ENCODE data around the gene C3orf52. TPM values are rescaled to one million over a fixed set of nuclear protein-coding genes. Genes with fewer than 3 reads are reported as not detected.

Gene C3orf52
- total and polyA plus RNA-seq, 5 donors from 2014 or later: 0.13 to 0.67 (median 0.44) TPM

- peaks cover 0 to 10% (median 0%) of the 10 kb centered on the region in 7 donors for H3K9me3 Mint-ChIP-seq
Measured at GRCh38 chr3:112074616-112075497, 11.3 kb upstream of the C3orf52 start.

GRCh38 chr3:112078125-112079083 is 7.8 kb upstream of the C3orf52 start:
- Mint-ChIP-seq H3K4me1 (peaks cover 3 to 21% (median 9%) of the 10 kb centered on the region in 4 donors), H3K9me3 (peaks cover 0 to 3% (median 0%) of the 10 kb centered on the region in 7 donors), H3K27me3 (peaks cover 12% of the 10 kb centered on the region), H3K27ac (no peak overlapping the region), H3K4me3 (no peak overlapping the region), H3K36me3 (peaks cover 3% of the 10 kb centered on the region)
- no peak for DNase-seq
- Histone ChIP-seq H3K4me3 (ENCODE audit: low read depth, low read length) (no peak overlapping the region), H3K27me3 (ENCODE audit: control insufficient read depth, insufficient read depth, low read length) (peaks cover 2% of the 10 kb centered on the region), H3K9me3 (ENCODE audit: control insufficient read depth in 2 of 2, low read length in 2 of 2) (no peaks in the 10 kb centered on the region), H3K4me1 (ENCODE audit: control insufficient read depth, insufficient read depth, low read length, poor library complexity, severe bottlenecking) (no peaks in the 10 kb centered on the region), H3K27ac (ENCODE audit: insufficient read depth, low read length, poor library complexity, severe bottlenecking) (no peak overlapping the region), H3K36me3 (ENCODE audit: control insufficient read depth, insufficient read depth, low read length) (no peaks in the 10 kb centered on the region)
- ATAC-seq (ENCODE audit: low read depth in 2 of 2): no peak

More at GRCh38 chr3:112074616-112075497, 11.3 kb upstream of the C3orf52 start:
- no peaks in the 10 kb centered on the region for H3K9me3 ChIP-seq (ENCODE audit: control insufficient read depth in 2 of 2, low read length in 2 of 2)
- H3K27ac Mint-ChIP-seq: peak overlapping the region; percentile 14 to 90 (median 89)
- H3K27me3 ChIP-seq (ENCODE audit: control insufficient read depth, insufficient read depth, low read length): no peaks in the 10 kb centered on the region
- peaks cover 10% of the 10 kb centered on the region for H3K36me3 Mint-ChIP-seq
- H3K27me3 Mint-ChIP-seq: peaks cover 13% of the 10 kb centered on the region
- H3K4me1 Mint-ChIP-seq: peaks cover 9 to 44% (median 17%) of the 10 kb centered on the region in 4 donors
- no peaks in the 10 kb centered on the region for H3K36me3 ChIP-seq (ENCODE audit: control insufficient read depth, insufficient read depth, low read length)
- H3K27ac ChIP-seq (ENCODE audit: insufficient read depth, low read length, poor library complexity, severe bottlenecking): no peak overlapping the region
- ATAC-seq (ENCODE audit: low read depth in 2 of 2) (peak; percentile 65), DNase-seq (peak in 1 of 3 donors; percentile 69)
- no peak overlapping the region for H3K4me3 ChIP-seq (ENCODE audit: low read depth, low read length)
- H3K4me1 ChIP-seq (ENCODE audit: control insufficient read depth, insufficient read depth, low read length, poor library complexity, severe bottlenecking): no peaks in the 10 kb centered on the region
- peak overlapping the region in 3 of 4 donors; percentile 1 to 17 (median 12) for H3K4me3 Mint-ChIP-seq

- H3K27ac Mint-ChIP-seq: no peak overlapping the region
Measured at GRCh38 chr3:112083239-112083638, 3.0 kb upstream of the C3orf52 start.

GRCh38 chr3:112084980-112085705 is 1.0 kb upstream of the C3orf52 start:
- no peak for DNase-seq
- Mint-ChIP-seq H3K4me1 (peaks cover 0 to 29% (median 10%) of the 10 kb centered on the region in 4 donors), H3K27ac (peak overlapping the region in 1 of 3 donors; percentile 31), H3K36me3 (no peaks in the 10 kb centered on the region), H3K4me3 (peak overlapping the region in 3 of 4 donors; percentile 76 to 90 (median 86)), H3K9me3 (peaks cover 0 to 2% (median 0%) of the 10 kb centered on the region in 7 donors), H3K27me3 (peaks cover 26% of the 10 kb centered on the region)
- Histone ChIP-seq H3K27ac (ENCODE audit: insufficient read depth, low read length, poor library complexity, severe bottlenecking) (no peak overlapping the region), H3K27me3 (ENCODE audit: control insufficient read depth, insufficient read depth, low read length) (peaks cover 13% of the 10 kb centered on the region), H3K4me3 (ENCODE audit: low read depth, low read length) (no peak overlapping the region), H3K9me3 (ENCODE audit: control insufficient read depth in 2 of 2, low read length in 2 of 2) (no peaks in the 10 kb centered on the region), H3K36me3 (ENCODE audit: control insufficient read depth, insufficient read depth, low read length) (no peaks in the 10 kb centered on the region), H3K4me1 (ENCODE audit: control insufficient read depth, insufficient read depth, low read length, poor library complexity, severe bottlenecking) (peaks cover 13% of the 10 kb centered on the region)
- no peak for ATAC-seq (ENCODE audit: low read depth in 2 of 2)

More at GRCh38 chr3:112083239-112083638, 3.0 kb upstream of the C3orf52 start:
- Histone ChIP-seq H3K4me1 (ENCODE audit: control insufficient read depth, insufficient read depth, low read length, poor library complexity, severe bottlenecking) (peaks cover 13% of the 10 kb centered on the region), H3K36me3 (ENCODE audit: control insufficient read depth, insufficient read depth, low read length) (no peaks in the 10 kb centered on the region), H3K27me3 (ENCODE audit: control insufficient read depth, insufficient read depth, low read length) (peaks cover 11% of the 10 kb centered on the region), H3K27ac (ENCODE audit: insufficient read depth, low read length, poor library complexity, severe bottlenecking) (no peak overlapping the region), H3K9me3 (ENCODE audit: control insufficient read depth in 2 of 2, low read length in 2 of 2) (no peaks in the 10 kb centered on the region), H3K4me3 (ENCODE audit: low read depth, low read length) (no peak overlapping the region)
- Mint-ChIP-seq H3K4me1 (peaks cover 0 to 29% (median 9%) of the 10 kb centered on the region in 4 donors), H3K9me3 (peaks cover 0 to 2% (median 0%) of the 10 kb centered on the region in 7 donors), H3K27me3 (peaks cover 27% of the 10 kb centered on the region), H3K4me3 (no peak overlapping the region), H3K36me3 (no peaks in the 10 kb centered on the region)
- no peak for DNase-seq
- ATAC-seq (ENCODE audit: low read depth in 2 of 2): no peak

GRCh38 chr3:112085735-112086075 is 484 bp upstream of the C3orf52 start:
- Mint-ChIP-seq H3K36me3 (no peaks in the 10 kb centered on the region), H3K9me3 (peaks cover 0 to 2% (median 0%) of the 10 kb centered on the region in 7 donors), H3K27ac (peak overlapping the region in 2 of 3 donors; percentile 31 to 74), H3K4me1 (peaks cover 0 to 33% (median 11%) of the 10 kb centered on the region in 4 donors), H3K27me3 (peaks cover 26% of the 10 kb centered on the region), H3K4me3 (peak overlapping the region in 3 of 4 donors; percentile 76 to 90 (median 86))
- no peak overlapping the region for H3K27ac ChIP-seq (ENCODE audit: insufficient read depth, low read length, poor library complexity, severe bottlenecking)
- no peak for DNase-seq
- ATAC-seq (ENCODE audit: low read depth in 2 of 2): no peak
- H3K27me3 ChIP-seq (ENCODE audit: control insufficient read depth, insufficient read depth, low read length): peaks cover 11% of the 10 kb centered on the region
- no peaks in the 10 kb centered on the region for H3K9me3 ChIP-seq (ENCODE audit: control insufficient read depth in 2 of 2, low read length in 2 of 2)
- H3K4me1 ChIP-seq (ENCODE audit: control insufficient read depth, insufficient read depth, low read length, poor library complexity, severe bottlenecking): peaks cover 13% of the 10 kb centered on the region
- H3K4me3 ChIP-seq (ENCODE audit: low read depth, low read length): no peak overlapping the region
- H3K36me3 ChIP-seq (ENCODE audit: control insufficient read depth, insufficient read depth, low read length): no peaks in the 10 kb centered on the region

GRCh38 chr3:112086875-112087524 is 811 bp downstream of the C3orf52 start:
- Mint-ChIP-seq H3K36me3 (no peaks in the 10 kb centered on the region), H3K4me1 (peaks cover 0 to 37% (median 13%) of the 10 kb centered on the region in 4 donors), H3K4me3 (peak overlapping the region; percentile 57 to 86 (median 73)), H3K27me3 (peaks cover 26% of the 10 kb centered on the region), H3K9me3 (peaks cover 0 to 2% (median 0%) of the 10 kb centered on the region in 7 donors), H3K27ac (peak overlapping the region; percentile 27 to 50 (median 34))
- H3K27me3 ChIP-seq (ENCODE audit: control insufficient read depth, insufficient read depth, low read length): peaks cover 11% of the 10 kb centered on the region
- ATAC-seq (ENCODE audit: low read depth in 2 of 2) (no peak), DNase-seq (no peak)
- no peaks in the 10 kb centered on the region for H3K36me3 ChIP-seq (ENCODE audit: control insufficient read depth, insufficient read depth, low read length)
- no peaks in the 10 kb centered on the region for H3K9me3 ChIP-seq (ENCODE audit: control insufficient read depth in 2 of 2, low read length in 2 of 2)
- H3K4me3 ChIP-seq (ENCODE audit: low read depth, low read length): peak overlapping the region; percentile 41
- H3K27ac ChIP-seq (ENCODE audit: insufficient read depth, low read length, poor library complexity, severe bottlenecking): no peak overlapping the region
- peaks cover 13% of the 10 kb centered on the region for H3K4me1 ChIP-seq (ENCODE audit: control insufficient read depth, insufficient read depth, low read length, poor library complexity, severe bottlenecking)

Measured in CD4-positive, CD25-positive, alpha-beta regulatory T cell (primary cell).